IPS-15b (cell line): ENCODE results near the gene ITFG2.

ENCODE experiments used
- H3K27me3 ChIP-seq: one replicate; pipeline ENCODE4 v1.6.1; 2013; ENCODE audit warnings: low read length; ENCODE audit not compliant: control insufficient read depth, insufficient read depth
- H3K36me3 ChIP-seq: one replicate; pipeline ENCODE4 v1.6.1; 2013; ENCODE audit warnings: low read length; ENCODE audit not compliant: control insufficient read depth, insufficient read depth
- H3K4me1 ChIP-seq: one replicate; pipeline ENCODE4 v1.6.1; 2013; ENCODE audit warnings: mild to moderate bottlenecking, low read length; ENCODE audit not compliant: control insufficient read depth, insufficient read depth
- H3K4me3 ChIP-seq: one replicate; pipeline ENCODE4 v1.5.1; 2013; ENCODE audit warnings: low read depth, low read length
- H3K9ac ChIP-seq: one replicate; pipeline ENCODE4 v1.6.1; 2013; ENCODE audit warnings: low read depth, mild to moderate bottlenecking, low read length
- H3K9me3 ChIP-seq: one replicate; pipeline ENCODE4 v1.6.1; 2013; ENCODE audit warnings: mild to moderate bottlenecking, low read length; ENCODE audit not compliant: control insufficient read depth, insufficient read depth

ITFG2 gene

GRCh38 chr12:2797721-2798418, 14.6 kb upstream of the ITFG2 start:
- Histone ChIP-seq H3K9me3 (no peaks in the 10 kb centered on the region), H3K4me1 (no peaks in the 10 kb centered on the region), H3K4me3 (no peak overlapping the region), H3K36me3 (peaks cover 48% of the 10 kb centered on the region), H3K9ac (no peak overlapping the region), H3K27me3 (no peaks in the 10 kb centered on the region)

DNA sequence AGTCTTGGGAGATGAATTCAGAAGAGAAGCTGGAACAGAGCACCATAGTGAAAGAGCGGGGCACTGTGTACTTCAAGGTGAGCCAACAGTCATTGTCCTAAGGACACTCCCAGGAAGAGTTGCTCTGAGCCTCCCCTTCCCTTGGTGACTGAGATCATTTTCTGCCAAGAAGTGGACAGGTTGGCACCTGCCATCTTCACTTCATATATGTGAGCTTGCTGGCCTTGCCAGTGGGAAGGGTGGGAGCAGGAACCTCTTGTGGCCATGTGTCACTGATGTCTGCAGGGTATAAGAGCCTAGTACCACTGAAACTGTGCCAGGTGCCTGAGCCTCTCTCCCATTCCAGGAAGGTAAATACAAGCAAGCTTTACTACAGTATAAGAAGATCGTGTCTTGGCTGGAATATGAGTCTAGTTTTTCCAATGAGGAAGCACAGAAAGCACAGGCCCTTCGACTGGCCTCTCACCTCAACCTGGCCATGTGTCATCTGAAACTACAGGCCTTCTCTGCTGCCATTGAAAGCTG, 12.4 kb upstream of the ITFG2 start:
- H3K4me3 ChIP-seq: no peak overlapping the region
- no peaks in the 10 kb centered on the region for H3K27me3 ChIP-seq
- no peaks in the 10 kb centered on the region for H3K4me1 ChIP-seq
- no peaks in the 10 kb centered on the region for H3K9me3 ChIP-seq
- no peak overlapping the region for H3K9ac ChIP-seq
- H3K36me3 ChIP-seq: peaks cover 64% of the 10 kb centered on the region

- H3K27me3 ChIP-seq: no peaks in the 10 kb centered on the region
- H3K9ac ChIP-seq: no peak overlapping the region
- no peaks in the 10 kb centered on the region for H3K9me3 ChIP-seq
- H3K4me3 ChIP-seq: no peak overlapping the region
- H3K4me1 ChIP-seq: no peaks in the 10 kb centered on the region
- H3K36me3 ChIP-seq: peaks cover 64% of the 10 kb centered on the region
Measured at GRCh38 chr12:2801044-2801783, 11.3 kb upstream of the ITFG2 start.

DNA sequence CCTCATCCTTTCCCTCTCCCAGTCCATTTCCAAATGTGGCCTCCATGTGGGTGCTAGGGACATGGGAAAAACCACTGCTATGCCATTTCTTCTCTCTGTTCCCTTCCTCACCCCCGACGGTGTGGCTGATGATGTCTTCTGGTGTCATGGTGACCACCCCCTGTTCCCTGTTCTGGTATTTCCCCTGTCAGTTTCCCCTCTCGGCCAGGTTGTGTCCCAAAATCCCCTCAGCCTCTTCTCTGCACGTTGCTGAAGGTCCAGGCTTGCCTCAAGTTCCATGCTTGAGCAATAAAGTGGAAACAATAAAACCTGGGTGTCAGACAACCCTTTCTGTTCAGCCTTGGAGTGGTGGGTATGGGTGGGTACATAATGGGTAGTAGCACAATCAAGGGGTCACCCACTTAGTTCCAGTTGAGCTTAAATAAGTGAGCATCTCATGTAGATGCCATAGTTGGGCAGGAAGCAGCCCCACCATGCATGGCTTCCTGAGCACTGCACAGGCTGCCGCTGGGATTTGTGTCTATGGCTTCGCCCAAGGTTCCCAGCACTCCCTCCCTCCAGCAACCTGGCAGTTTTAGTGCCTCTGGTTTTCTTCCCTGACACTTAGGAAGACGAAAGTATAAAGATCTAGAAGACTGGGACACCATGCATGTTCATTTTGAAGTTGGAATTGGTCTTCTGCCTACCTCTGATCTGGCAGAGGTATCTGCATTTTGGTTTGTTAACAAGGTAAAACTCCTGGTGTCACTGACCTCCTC, 8.7 kb upstream of the ITFG2 start:
- no peak overlapping the region for H3K9ac ChIP-seq
- peaks cover 52% of the 10 kb centered on the region for H3K36me3 ChIP-seq

GRCh38 chr12:2804393-2805142, 7.9 kb upstream of the ITFG2 start:
- H3K27me3 ChIP-seq: no peaks in the 10 kb centered on the region
- no peaks in the 10 kb centered on the region for H3K9me3 ChIP-seq
- no peak overlapping the region for H3K4me3 ChIP-seq
- peaks cover 44% of the 10 kb centered on the region for H3K36me3 ChIP-seq
- H3K4me1 ChIP-seq: no peaks in the 10 kb centered on the region
- H3K9ac ChIP-seq: no peak overlapping the region

More for the DNA sequence above, 8.7 kb upstream of the ITFG2 start:
- no peaks in the 10 kb centered on the region for H3K27me3 ChIP-seq
- H3K4me1 ChIP-seq: no peaks in the 10 kb centered on the region
- H3K9me3 ChIP-seq: no peaks in the 10 kb centered on the region
- H3K4me3 ChIP-seq: no peak overlapping the region

DNA sequence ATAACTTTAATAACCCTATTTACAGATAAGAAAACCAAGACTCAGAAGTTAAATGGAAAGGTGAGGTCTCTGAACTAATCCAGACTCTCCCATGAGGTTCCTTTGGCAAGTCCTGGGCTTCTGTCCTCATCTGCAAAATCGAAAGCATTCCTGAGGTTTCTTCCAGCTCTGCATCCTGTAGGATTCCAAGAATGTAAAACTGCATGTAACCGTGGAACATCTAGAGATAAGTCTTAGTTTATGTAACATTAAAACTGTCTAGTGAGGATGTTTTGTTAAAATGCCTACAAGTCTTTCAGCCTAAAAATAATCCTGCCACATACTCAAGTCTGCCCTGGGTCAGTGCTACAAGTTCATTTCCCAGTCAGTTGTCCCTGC, 7.3 kb upstream of the ITFG2 start:
- H3K4me1 ChIP-seq: no peaks in the 10 kb centered on the region
- peaks cover 39% of the 10 kb centered on the region for H3K36me3 ChIP-seq
- no peak overlapping the region for H3K9ac ChIP-seq
- H3K9me3 ChIP-seq: no peaks in the 10 kb centered on the region
- H3K4me3 ChIP-seq: no peak overlapping the region
- no peaks in the 10 kb centered on the region for H3K27me3 ChIP-seq

GRCh38 chr12:2806700-2807099, 5.8 kb upstream of the ITFG2 start:
- Histone ChIP-seq H3K9ac (no peak overlapping the region), H3K4me3 (no peak overlapping the region), H3K27me3 (no peaks in the 10 kb centered on the region), H3K9me3 (no peaks in the 10 kb centered on the region), H3K36me3 (peaks cover 24% of the 10 kb centered on the region), H3K4me1 (no peaks in the 10 kb centered on the region)

DNA sequence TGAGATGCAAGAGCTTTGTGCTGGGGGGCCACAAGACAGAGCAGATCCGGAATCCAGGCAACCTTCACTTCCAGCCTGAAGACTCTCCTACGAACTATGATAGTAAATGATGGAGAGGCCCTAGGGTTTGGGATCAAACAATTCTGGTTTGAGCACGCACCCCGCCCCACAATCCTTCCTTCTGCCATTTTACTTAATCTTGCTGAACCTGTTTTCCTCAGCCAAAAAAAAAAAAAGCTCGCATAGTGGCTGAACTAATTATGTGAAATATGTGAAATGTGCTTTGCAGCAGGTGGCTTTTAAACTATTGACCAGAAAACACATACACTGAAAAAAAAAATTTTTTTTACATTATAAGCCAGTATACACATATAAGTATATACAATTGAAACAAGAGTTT, 667 bp upstream of the ITFG2 start:
- Histone ChIP-seq H3K9me3 (no peaks in the 10 kb centered on the region), H3K9ac (no peak overlapping the region), H3K36me3 (peaks cover 3% of the 10 kb centered on the region), H3K4me3 (peak overlapping the region; percentile 14), H3K27me3 (no peaks in the 10 kb centered on the region), H3K4me1 (no peaks in the 10 kb centered on the region)

GRCh38 chr12:2813214-2814185, 1.0 kb downstream of the ITFG2 start:
- Histone ChIP-seq H3K4me3 (peak overlapping the region; percentile 82), H3K27me3 (no peaks in the 10 kb centered on the region), H3K9ac (peak overlapping the region; percentile 86), H3K36me3 (peaks cover 5% of the 10 kb centered on the region), H3K9me3 (no peaks in the 10 kb centered on the region), H3K4me1 (no peaks in the 10 kb centered on the region)

DNA sequence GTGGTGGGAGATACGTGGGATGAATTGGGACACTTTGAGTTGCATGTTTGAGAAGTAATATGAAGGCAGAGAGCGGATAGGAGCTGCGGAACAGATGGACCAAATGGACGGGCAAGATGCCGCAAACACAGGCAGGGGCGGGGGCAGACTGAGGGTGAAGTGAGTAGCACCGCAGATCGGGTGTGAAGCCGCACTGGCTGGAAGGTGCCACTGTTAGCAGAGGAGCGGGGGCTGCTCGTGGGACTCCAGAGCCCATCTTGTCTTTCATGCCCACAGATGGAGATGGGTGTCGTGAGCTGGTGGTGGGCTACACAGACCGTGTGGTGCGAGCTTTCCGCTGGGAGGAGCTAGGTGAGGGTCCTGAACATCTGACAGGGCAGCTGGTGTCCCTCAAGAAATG, 7.3 kb downstream of the ITFG2 start:
- H3K27me3 ChIP-seq: no peaks in the 10 kb centered on the region
- H3K4me3 ChIP-seq: no peak overlapping the region
- peaks cover 7% of the 10 kb centered on the region for H3K4me1 ChIP-seq
- no peak overlapping the region for H3K9ac ChIP-seq
- peaks cover 39% of the 10 kb centered on the region for H3K36me3 ChIP-seq
- H3K9me3 ChIP-seq: no peaks in the 10 kb centered on the region
